H54 (cell line): ENCODE results near the gene MDFIC.

Experiments
- DNase-seq: peaks from one replicate; pipeline ENCODE4 v3.0.0; 2011; ENCODE audit warnings: low spot score, mixed read lengths; ENCODE audit not compliant: insufficient read length
- FAIRE-seq: peaks from 3 replicates; lab custom pipeline; 2011; peaks lifted over from hg19 to GRCh38; lab: Jason Lieb, UNC
- POLR2A ChIP-seq: IDR thresholded peaks from 2 replicates; pipeline ENCODE4 v1.6.1; 2011; ENCODE audit warnings: low read depth, mild to moderate bottlenecking, low read length

The MDFIC gene

GRCh38 chr7:115059321-115059720 lies 137.4 kb downstream of the MDFIC start:
- DNase-seq (no peak), FAIRE-seq (no peak)
- TF ChIP-seq POLR2A: no peak

DNA sequence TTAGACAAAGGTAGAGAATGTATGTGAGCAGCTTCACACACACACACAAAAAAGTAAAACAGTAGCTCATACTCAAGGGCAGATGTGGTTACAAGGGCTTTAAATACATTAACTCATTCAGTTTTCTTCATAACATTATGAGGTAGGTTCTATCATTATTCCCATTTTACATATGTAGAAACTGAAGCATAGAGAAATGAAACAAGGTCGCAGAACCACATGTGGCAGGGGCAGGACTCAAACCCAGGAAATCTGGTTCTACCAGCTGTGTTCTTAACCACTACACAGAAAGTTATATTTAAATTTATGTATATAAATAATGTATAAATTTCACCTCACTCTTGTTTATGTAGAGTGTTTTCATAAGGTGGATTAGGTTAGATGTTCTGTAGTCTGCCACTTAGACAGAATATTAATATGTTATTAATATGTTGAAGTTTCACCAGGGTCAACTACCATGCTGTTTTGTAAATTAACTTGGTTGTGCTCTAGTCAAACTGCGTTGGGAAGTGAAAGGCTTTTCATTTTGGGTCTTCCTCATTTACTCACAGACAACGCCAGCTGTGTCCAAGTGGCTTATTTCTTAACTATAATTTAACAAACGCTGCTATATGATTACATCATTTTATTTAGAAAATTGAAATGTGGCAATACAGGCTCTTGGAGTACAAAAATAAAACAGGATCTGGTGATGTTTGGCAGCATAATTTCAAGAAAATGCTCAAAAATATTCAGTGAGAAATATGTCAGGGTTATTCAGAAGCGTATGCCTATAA lies 138.4 kb downstream of the MDFIC start:
- no peak for TF ChIP-seq POLR2A
- FAIRE-seq (no peak), DNase-seq (no peak)

- FAIRE-seq: no peak
- no peak for TF ChIP-seq POLR2A
- DNase-seq: no peak
These were observed 144.2 kb downstream of the MDFIC start for GRCh38 chr7:115066050-115066449.

GRCh38 chr7:115066634-115067033 lies 144.7 kb downstream of the MDFIC start:
- FAIRE-seq: no peak
- TF ChIP-seq POLR2A: no peak
- no peak for DNase-seq

DNA sequence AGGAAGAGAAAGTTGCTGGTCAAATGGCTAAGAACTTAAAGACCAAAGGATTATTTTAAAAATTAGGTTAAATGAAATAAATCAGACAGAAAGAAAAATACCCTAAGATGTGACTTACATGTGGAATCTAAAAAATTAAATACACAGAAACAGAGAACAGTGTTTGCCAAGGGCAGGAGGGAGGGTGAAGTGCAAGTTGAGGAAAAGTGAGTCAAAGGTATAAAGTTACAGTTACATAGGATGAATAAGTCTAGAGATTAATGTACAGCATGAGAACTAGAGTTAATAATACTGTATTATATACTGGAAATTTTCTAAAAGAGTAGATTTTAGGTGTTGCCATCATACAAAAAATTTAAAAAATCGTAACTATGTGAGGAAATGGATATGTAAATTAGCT lies 146.3 kb downstream of the MDFIC start:
- FAIRE-seq (no peak), DNase-seq (no peak)
- TF ChIP-seq POLR2A: no peak
